ENCODE results near the gene SCN10A. TPM values are rescaled to one million over a fixed set of nuclear protein-coding genes. Genes with fewer than 3 reads are reported as not detected.

SCN10A gene
- total RNA-seq, 4 donors from 2014 or later = not detected

- intact Hi-C loops (cut with DNase I) = no loop called here
- no peaks in the 10 kb centered on the region for H3K27me3 ChIP-seq
- TF ChIP-seq POLR2AphosphoS5 (IDR thresholded peaks at IDR 0.05) = no peak
- TF ChIP-seq POLR2A (IDR thresholded peaks at IDR 0.05; ENCODE audit: low read depth) = no peak
- TF ChIP-seq CTCF (IDR thresholded peaks at IDR 0.05) = no peak
- no peak for TF ChIP-seq EP300 (IDR thresholded peaks at IDR 0.05)
- H3K9me3 ChIP-seq = no peaks in the 10 kb centered on the region
- H3K36me3 ChIP-seq = no peaks in the 10 kb centered on the region
- no peak overlapping the region for H3K27ac ChIP-seq (replicated peaks in 1 of 4)
- 75% methylated on average over 5 of the region's 5 CpGs for WGBS
- H3K4me3 ChIP-seq = no peak overlapping the region
- H3K4me1 ChIP-seq = no peaks in the 10 kb centered on the region
- no peak for DNase-seq (ENCODE audit: extremely low spot score)
Observed at GRCh38 chr3:38823186-38823585, 7.2 kb upstream of the SCN10A start.

- TF ChIP-seq EP300 (IDR thresholded peaks at IDR 0.05) = no peak
- TF ChIP-seq POLR2AphosphoS5 (IDR thresholded peaks at IDR 0.05) = no peak
- no peak for TF ChIP-seq CTCF (IDR thresholded peaks at IDR 0.05)
- TF ChIP-seq POLR2A (IDR thresholded peaks at IDR 0.05; ENCODE audit: low read depth) = no peak
- 89% methylated on average over 4 of the region's 5 CpGs for WGBS
- no peak for DNase-seq (ENCODE audit: extremely low spot score)
- Histone ChIP-seq H3K4me1 (no peaks in the 10 kb centered on the region), H3K36me3 (no peaks in the 10 kb centered on the region), H3K27ac (replicated peaks in 1 of 4) (no peak overlapping the region), H3K27me3 (peaks cover 0 to 4% (median 0%) of the 10 kb centered on the region in 4 donors), H3K9me3 (no peaks in the 10 kb centered on the region), H3K4me3 (no peak overlapping the region)
- intact Hi-C loops (cut with DNase I) = no loop called here
Observed at GRCh38 chr3:38811822-38812221, 4.2 kb downstream of the SCN10A start.

- H3K9me3 ChIP-seq = no peaks in the 10 kb centered on the region
- H3K27me3 ChIP-seq = no peaks in the 10 kb centered on the region
- intact Hi-C loops (cut with DNase I) = no loop called here
- no peak for DNase-seq (ENCODE audit: extremely low spot score)
- no peak overlapping the region for H3K27ac ChIP-seq (replicated peaks in 1 of 4)
- 18% methylated on average over 9 of the region's 9 CpGs for WGBS
- TF ChIP-seq CTCF (IDR thresholded peaks at IDR 0.05) = no peak
- TF ChIP-seq POLR2AphosphoS5 (IDR thresholded peaks at IDR 0.05) = no peak
- no peak for TF ChIP-seq EP300 (IDR thresholded peaks at IDR 0.05)
- no peak for TF ChIP-seq POLR2A (IDR thresholded peaks at IDR 0.05; ENCODE audit: low read depth)
- no peaks in the 10 kb centered on the region for H3K4me1 ChIP-seq
- no peaks in the 10 kb centered on the region for H3K36me3 ChIP-seq
- no peak overlapping the region for H3K4me3 ChIP-seq
Observed at GRCh38 chr3:38805765-38806386, 10.1 kb downstream of the SCN10A start.

- Histone ChIP-seq H3K9me3 (no peaks in the 10 kb centered on the region), H3K27ac (replicated peaks in 1 of 4) (no peak overlapping the region), H3K36me3 (no peaks in the 10 kb centered on the region), H3K27me3 (no peaks in the 10 kb centered on the region), H3K4me1 (no peaks in the 10 kb centered on the region), H3K4me3 (no peak overlapping the region)
- intact Hi-C loops (cut with DNase I) = no loop called here
- 77% methylated on average over 1 of the region's 1 CpG for WGBS
- peak; percentile 4 for DNase-seq (ENCODE audit: extremely low spot score)
- TF ChIP-seq EP300 (IDR thresholded peaks at IDR 0.05) (no peak), POLR2A (IDR thresholded peaks at IDR 0.05; ENCODE audit: low read depth) (no peak), POLR2AphosphoS5 (IDR thresholded peaks at IDR 0.05) (no peak), CTCF (IDR thresholded peaks at IDR 0.05) (no peak)
Observed at GRCh38 chr3:38805004-38805403, 11.0 kb downstream of the SCN10A start.

GRCh38 chr3:38800511-38800910 lies 15.5 kb downstream of the SCN10A start:
- Histone ChIP-seq H3K9me3 (no peaks in the 10 kb centered on the region), H3K27ac (replicated peaks in 1 of 4) (no peak overlapping the region), H3K36me3 (no peaks in the 10 kb centered on the region), H3K27me3 (no peaks in the 10 kb centered on the region), H3K4me1 (no peaks in the 10 kb centered on the region), H3K4me3 (no peak overlapping the region)
- DNase-seq (ENCODE audit: extremely low spot score) = peak; percentile 66
- 46% methylated on average over 1 of the region's 1 CpG for WGBS
- intact Hi-C loops (cut with DNase I) = no loop called here
- TF ChIP-seq POLR2A (IDR thresholded peaks at IDR 0.05; ENCODE audit: low read depth) (no peak), CTCF (IDR thresholded peaks at IDR 0.05) (no peak), EP300 (IDR thresholded peaks at IDR 0.05) (no peak), POLR2AphosphoS5 (IDR thresholded peaks at IDR 0.05) (no peak)
